NCI-H2107 (cell line): ENCODE results near the gene CFH.
"Not testable (repeated sequence)": the region's sequence is repeated elsewhere in the genome, so short reads cannot be mapped to it uniquely, and the experiment has no call there.

Experiments used
- DNase-seq: peaks from one replicate; lab custom pipeline; 2025; lab: John Stamatoyannopoulos, UW

The CFH gene

GRCh38 chr1:196669051-196669450, 17.2 kb downstream of the CFH start:
- DNase-seq: no peak

- no peak for DNase-seq
Measured at GRCh38 chr1:196669693-196670092, 17.9 kb downstream of the CFH start.

- DNase-seq: no peak
Measured at GRCh38 chr1:196674908-196675307, 23.1 kb downstream of the CFH start.

GRCh38 chr1:196677781-196678509, 26.1 kb downstream of the CFH start:
- DNase-seq: no peak

GRCh38 chr1:196678510-196678884, 26.7 kb downstream of the CFH start:
- no peak for DNase-seq

- DNase-seq: no peak
Measured at GRCh38 chr1:196680107-196680506, 28.3 kb downstream of the CFH start.

- DNase-seq: no peak
Measured at GRCh38 chr1:196684476-196684875, 32.6 kb downstream of the CFH start.

- DNase-seq: no peak
Measured at GRCh38 chr1:196685506-196685905, 33.7 kb downstream of the CFH start.

GRCh38 chr1:196689001-196689400, 37.2 kb downstream of the CFH start:
- DNase-seq: no peak

- DNase-seq: no peak
Measured at GRCh38 chr1:196690582-196690981, 38.7 kb downstream of the CFH start.

- DNase-seq: no peak
Measured at GRCh38 chr1:196698993-196699392, 47.1 kb downstream of the CFH start.

GRCh38 chr1:196701144-196701543, 49.3 kb downstream of the CFH start:
- DNase-seq: no peak

GRCh38 chr1:196709892-196710291, 58.0 kb downstream of the CFH start:
- not testable (repeated sequence) for DNase-seq

- no peak for DNase-seq
Measured at GRCh38 chr1:196717868-196718267, 66.0 kb downstream of the CFH start.

GRCh38 chr1:196723325-196724185, 71.7 kb downstream of the CFH start:
- peak; percentile 7 for DNase-seq

GRCh38 chr1:196732526-196732925, 80.7 kb downstream of the CFH start:
- no peak for DNase-seq

GRCh38 chr1:196733091-196733970, 81.5 kb downstream of the CFH start:
- no peak for DNase-seq

- DNase-seq: no peak
Measured at GRCh38 chr1:196734006-196734405, 82.2 kb downstream of the CFH start.

GRCh38 chr1:196734460-196734859, 82.6 kb downstream of the CFH start:
- no peak for DNase-seq

GRCh38 chr1:196738730-196739129, 86.9 kb downstream of the CFH start:
- DNase-seq: no peak

- peak; percentile 7 for DNase-seq
Measured at GRCh38 chr1:196743244-196743643, 91.4 kb downstream of the CFH start.

- DNase-seq: not testable (repeated sequence)
Measured at GRCh38 chr1:196765019-196765740, 113.3 kb downstream of the CFH start.
